HEK293 (cell line): Measurements from ENCODE around the gene TXNDC15.
"Not testable (repeated sequence)": the region's sequence is repeated elsewhere in the genome, so short reads cannot be mapped to it uniquely, and the experiment has no call there.

Experiments used
- TCF7L2 ChIP-seq: IDR thresholded peaks from 2 replicates; pipeline ENCODE4 v1.6.1; 2011; ENCODE audit warnings: low read depth, mild to moderate bottlenecking, inconsistent platforms, low read length, moderate library complexity, borderline replicate concordance
- ZBTB7A ChIP-seq: fragments of 450-650 bp; formaldehyde crosslinking; IDR thresholded peaks from 2 replicates; pipeline ENCODE4 v1.5.1; 2016; ENCODE audit warnings: low read depth, missing biosample characterization, missing genetic modification characterization
- ZNF132 ChIP-seq: fragments of 450-650 bp; formaldehyde crosslinking; IDR thresholded peaks from 2 replicates; pipeline ENCODE4 v1.5.1; 2017; ENCODE audit warnings: missing biosample characterization, missing genetic modification characterization, borderline replicate concordance
- ZNF561 ChIP-seq: fragments of 450-650 bp; IDR thresholded peaks from 2 replicates; pipeline ENCODE4 v1.5.1; 2018; ENCODE audit warnings: missing biosample characterization, missing genetic modification characterization, borderline replicate concordance

DNA sequence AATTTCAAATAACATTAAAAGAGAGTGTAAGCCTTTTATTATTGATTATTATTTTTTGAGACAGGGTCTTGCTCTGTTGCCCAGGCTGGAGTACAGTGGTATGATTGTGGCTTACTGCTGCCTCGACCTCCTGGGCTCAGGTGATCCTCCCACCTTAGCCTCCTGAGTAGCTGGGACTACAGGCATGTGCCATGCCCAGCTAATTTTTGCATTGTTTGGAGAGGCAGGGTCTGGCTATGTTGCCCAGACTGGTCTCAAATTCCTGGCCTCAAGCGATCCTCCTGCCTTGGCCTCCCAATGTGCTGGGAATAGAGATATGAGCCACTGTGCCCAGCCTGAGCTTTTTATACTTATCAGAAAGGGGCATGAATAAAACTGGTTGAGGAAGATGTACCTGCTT lies 36.6 kb downstream of the TXNDC15 start:
- not testable (repeated sequence) for TF ChIP-seq TCF7L2; ZNF132 (tag by site-specific recombination); ZNF561; ZBTB7A (tag by site-specific recombination)
